HG03025 (cell line): ENCODE measurements around the gene HS3ST6.
"Not testable (repeated sequence)": the region's sequence is repeated elsewhere in the genome, so short reads cannot be mapped to it uniquely, and the experiment has no call there.

ENCODE experiments used
- ATAC-seq: cut with Tn5 transposase; IDR thresholded peaks from one replicate; pipeline ENCODE4 v1.9.1; 2021; ENCODE audit warnings: mild to moderate bottlenecking, moderate library complexity; ENCODE audit not compliant: unreplicated experiment, low FRiP score

The HS3ST6 gene

GRCh38 chr16:1947369-1947670 is 29.1 kb upstream of the HS3ST6 start:
- no peak for ATAC-seq

- no peak for ATAC-seq
Observed at GRCh38 chr16:1946495-1947368, 28.5 kb upstream of the HS3ST6 start.

- no peak for ATAC-seq
Observed at GRCh38 chr16:1945559-1946391, 27.6 kb upstream of the HS3ST6 start.

- ATAC-seq: no peak
Observed at GRCh38 chr16:1944612-1945199, 26.5 kb upstream of the HS3ST6 start.

GRCh38 chr16:1942810-1943726 is 24.9 kb upstream of the HS3ST6 start, which contains the start of gene MSRB1:
TSS of gene MSRB1 (minus strand) at chr16:1943199. CDS start at chr16:1943156, 43 bp downstream.
- ATAC-seq: peak; percentile 81

GRCh38 chr16:1942047-1942809 is 24.0 kb upstream of the HS3ST6 start:
- ATAC-seq: no peak

- ATAC-seq: no peak
Observed at GRCh38 chr16:1941162-1942046, 23.2 kb upstream of the HS3ST6 start.

GRCh38 chr16:1940273-1941161 is 22.3 kb upstream of the HS3ST6 start:
- ATAC-seq: no peak

- ATAC-seq: not testable (repeated sequence)
Observed at GRCh38 chr16:1939833-1940232, 21.6 kb upstream of the HS3ST6 start.

- ATAC-seq: no peak
Observed at GRCh38 chr16:1938910-1939309, 20.7 kb upstream of the HS3ST6 start.

GRCh38 chr16:1938316-1938715 is 20.1 kb upstream of the HS3ST6 start:
- ATAC-seq: no peak

GRCh38 chr16:1936945-1937479 is 18.8 kb upstream of the HS3ST6 start:
- ATAC-seq: no peak

GRCh38 chr16:1933097-1933661 is 15.0 kb upstream of the HS3ST6 start:
- ATAC-seq: no peak

GRCh38 chr16:1932050-1933028 is 14.1 kb upstream of the HS3ST6 start:
- ATAC-seq: no peak

- ATAC-seq: no peak
Observed at GRCh38 chr16:1930338-1930720, 12.1 kb upstream of the HS3ST6 start.
